Measurements from ENCODE around the gene SLC22A9.
"Not testable (repeated sequence)": the region's sequence is repeated elsewhere in the genome, so short reads cannot be mapped to it uniquely, and the experiment has no call there.

SLC22A9 gene

DNA sequence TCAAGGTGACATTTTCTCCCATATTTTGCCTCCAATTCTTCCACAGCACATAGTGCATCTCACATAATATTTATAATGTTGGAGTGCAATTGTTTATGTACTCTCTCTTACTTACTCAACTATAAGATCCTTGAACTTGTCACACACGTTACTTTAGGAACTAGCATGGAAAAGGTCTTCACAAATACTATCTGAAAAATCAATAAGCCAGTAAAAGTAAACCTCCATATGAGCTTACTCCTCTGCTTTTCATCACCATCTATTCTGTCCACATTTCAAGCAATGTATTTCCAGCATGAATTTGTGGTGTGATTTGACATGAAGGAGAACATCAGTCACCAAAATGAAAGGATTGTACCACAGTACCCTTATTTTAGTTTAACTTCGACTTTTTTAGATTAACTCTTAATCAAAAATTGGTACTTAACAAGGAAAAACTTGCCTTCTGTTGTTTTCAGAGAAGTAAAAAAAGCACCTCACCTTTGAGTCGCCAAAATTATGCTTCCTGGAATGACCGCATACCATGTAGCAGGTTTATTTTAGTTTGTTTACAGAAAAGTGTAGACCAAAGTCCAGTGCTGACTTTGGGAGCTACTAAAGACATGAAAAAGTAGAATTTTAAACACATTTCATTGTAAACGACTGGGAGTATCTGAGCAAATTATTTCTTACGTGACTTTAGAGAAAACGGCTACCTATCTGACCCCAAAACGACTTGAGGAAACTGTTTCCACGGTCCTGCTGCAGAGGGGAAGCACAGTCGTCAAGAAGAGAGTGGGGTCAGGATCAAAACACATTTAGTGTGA lies at the start of gene SLC22A9:
Gene SLC22A9 (plus strand): TSS at position 621 of the 806 bp plus-strand sequence. CDS start 272 bp downstream, outside the sequence.
- no peak for DNase-seq

DNA sequence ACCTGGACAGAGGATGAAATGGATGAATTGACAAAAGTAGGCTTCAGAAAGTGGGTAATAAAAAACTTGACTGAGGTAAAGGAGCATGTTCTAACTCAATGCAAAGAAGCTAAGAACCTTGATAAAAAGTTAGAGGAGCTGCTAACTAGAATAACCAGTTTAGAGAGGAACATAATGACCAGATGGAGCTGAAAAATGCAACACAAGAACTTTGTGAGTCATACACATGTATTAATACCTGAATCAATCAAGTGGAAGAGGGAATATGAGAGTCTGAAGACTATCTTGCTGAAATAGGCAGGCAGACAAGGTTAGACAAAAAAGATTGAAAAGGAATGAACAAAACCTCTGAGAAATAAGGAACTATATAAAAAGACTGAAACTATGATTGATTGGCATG lies 47.9 kb upstream of the SLC22A9 start:
- DNase-seq: no peak

DNA sequence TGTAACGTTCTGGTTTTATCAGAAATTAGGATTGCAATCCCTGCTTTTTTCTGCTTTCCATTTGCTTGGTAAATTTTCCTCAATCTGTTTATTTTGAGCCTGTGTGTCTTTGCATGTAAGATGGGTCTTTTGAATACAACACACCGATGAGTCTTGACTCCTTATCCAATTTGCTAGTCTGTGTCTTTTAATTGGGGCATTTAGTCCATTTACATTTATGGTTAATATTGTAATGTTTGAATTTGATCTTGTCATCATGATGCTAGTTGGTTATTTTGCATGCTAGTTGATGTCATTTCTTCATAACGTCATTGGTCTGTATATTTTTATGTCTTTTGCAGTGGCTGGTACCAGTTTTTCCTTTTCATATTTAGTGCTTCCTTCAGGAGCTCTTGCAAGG lies 34.5 kb upstream of the SLC22A9 start:
- not testable (repeated sequence) for DNase-seq

DNA sequence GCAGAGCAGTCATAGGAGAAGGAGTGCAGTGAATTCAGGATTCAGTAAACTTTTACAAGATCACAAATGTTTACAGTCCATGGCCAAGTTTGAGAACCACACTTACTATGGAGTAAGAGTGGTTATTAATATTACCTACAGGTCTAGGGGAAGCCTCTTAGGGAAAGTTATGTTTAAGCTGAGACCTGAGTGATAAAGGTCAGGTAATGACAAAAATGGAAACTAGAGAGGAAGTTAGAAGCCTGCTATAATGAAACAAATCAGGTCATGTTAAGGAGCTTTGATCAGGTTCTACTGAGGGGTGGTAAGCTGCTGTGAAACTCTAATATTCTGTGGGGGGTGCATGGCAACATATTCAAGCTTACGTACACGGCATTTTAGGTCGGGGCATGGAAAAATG lies 32.5 kb upstream of the SLC22A9 start:
- DNase-seq: no peak

DNA sequence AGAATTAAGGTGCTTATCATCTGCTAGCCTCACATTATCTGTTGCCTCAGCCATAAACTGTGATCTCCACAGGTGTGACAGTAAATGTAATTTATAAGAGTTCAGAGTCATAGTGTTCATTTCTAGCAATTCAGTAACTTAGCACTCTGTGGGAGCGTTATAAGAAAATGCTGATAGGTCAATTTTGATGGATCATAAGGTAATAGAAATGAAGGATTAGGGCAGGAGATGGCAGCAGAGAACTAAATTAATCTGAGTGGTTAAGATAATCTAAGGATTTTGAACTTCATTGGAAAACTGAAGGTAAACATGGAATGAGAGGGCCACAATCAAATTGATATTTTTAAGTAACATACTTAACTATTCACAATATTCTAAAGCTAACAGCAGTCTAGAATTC lies 26.5 kb upstream of the SLC22A9 start:
- DNase-seq: no peak

DNA sequence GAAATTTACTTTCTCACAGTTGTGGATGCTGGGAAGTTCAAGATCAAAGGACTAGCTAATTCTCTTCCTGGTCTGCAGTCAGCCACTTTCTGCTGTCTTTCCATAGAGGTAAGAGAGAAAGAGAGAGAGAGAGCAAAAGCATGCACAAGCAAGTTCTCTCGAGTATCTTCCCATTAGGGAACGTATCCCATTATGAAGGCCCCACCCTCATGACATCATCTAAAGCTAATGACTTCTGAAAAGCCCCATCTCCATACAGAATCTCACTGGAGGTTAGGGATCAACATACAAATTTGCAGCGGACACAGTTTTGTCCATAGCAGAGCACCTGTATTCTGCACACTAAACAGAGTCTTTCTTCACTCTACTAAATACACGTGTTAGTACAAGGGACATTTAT lies 17.4 kb upstream of the SLC22A9 start:
- DNase-seq: no peak

DNA sequence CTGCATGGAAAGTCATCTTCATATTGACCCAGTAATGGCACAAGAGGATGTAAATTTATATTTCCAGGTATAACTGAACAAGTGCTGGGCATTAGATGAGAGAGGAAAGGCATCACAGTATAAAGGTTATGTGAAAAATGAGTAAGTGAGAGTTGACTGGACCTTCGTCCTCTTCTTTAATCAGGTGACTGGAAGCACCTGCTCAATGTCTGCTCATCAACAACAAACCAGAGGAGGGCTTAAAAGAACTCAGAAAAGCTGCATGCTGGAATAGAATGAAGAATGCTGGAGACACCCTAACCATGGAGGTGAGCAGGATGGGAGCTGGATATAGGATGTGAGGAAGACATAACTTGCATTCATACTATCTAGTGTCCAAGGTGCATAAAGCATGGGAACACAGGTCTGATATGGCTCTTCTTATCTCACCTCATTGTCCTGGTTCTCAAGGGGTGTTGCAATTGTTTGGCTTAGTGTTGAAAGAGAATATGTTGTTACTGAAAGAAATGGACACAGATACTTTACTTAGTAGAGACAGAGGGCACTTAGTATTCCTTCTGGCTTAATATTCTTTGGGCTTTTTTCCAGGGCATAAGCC lies 7.3 kb upstream of the SLC22A9 start:
- DNase-seq: no peak

DNA sequence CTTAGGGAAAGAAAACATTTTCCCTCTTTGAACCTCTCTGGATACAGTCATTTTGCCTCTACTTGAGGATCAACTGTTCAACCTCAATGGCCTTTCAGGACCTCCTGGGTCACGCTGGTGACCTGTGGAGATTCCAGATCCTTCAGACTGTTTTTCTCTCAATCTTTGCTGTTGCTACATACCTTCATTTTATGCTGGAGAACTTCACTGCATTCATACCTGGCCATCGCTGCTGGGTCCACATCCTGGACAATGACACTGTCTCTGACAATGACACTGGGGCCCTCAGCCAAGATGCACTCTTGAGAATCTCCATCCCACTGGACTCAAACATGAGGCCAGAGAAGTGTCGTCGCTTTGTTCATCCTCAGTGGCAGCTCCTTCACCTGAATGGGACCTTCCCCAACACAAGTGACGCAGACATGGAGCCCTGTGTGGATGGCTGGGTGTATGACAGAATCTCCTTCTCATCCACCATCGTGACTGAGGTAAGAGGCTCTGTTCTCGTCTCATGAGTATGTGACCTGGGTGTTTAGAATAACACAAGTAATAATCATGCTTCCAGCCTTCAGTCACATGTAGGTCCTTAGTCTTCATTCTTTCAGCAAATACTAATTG lies 495 bp downstream of the SLC22A9 start:
- no peak for DNase-seq

DNA sequence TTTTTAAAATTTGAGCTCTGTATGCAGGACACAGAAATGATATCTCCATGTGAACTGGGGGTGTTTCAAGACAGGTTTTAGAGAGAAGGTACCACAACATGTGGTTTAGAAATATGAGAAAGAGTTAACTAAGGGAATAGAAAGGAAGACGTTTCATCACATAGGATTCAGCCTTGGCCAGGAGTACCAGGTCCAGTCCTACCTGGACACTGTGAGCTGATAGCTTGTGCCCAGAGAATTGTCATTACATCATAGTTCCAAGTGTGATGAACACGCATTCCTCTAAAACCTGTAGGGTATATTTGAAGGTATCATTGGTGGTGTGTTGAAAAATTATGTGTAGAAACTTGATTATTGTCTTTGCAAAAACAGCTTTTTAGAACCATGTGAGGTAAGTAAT lies 1.8 kb downstream of the SLC22A9 start:
- DNase-seq: no peak

DNA sequence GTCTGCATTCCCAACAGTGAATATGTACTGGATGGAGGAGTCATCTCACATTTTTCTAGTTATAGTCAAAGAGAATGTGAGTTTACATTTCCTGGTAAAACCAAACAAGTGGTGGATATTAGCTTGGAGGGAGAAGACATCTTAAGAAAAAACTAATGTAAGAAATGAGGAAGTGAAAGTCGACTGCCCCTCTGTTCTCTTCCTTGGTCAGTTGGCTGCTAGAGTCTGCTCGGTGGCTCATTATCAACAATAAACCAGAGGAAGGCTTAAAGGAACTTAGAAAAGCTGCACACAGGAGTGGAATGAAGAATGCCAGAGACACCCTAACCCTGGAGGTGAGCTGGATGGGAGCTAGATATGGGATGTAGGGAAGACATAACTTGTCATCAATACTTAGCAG lies 5.8 kb downstream of the SLC22A9 start:
- no peak for DNase-seq

DNA sequence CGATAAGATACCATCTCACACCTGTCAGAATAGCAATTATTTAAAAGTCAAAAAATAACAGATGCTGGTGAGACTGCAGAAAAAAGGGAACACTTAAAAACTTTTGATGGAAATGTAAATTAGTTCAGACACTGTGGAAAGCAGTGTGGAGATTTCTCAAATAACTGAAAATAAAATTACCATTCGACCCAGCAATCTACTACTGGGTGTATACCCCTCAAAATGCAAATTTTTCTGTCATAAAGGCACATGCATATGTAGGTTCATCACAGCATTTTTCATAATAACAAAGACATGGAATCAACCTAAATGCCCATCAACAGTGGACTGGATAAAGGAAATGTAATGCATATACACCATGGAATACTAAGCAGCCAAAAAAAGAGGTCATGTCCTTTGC lies 10.5 kb downstream of the SLC22A9 start:
- DNase-seq: no peak

DNA sequence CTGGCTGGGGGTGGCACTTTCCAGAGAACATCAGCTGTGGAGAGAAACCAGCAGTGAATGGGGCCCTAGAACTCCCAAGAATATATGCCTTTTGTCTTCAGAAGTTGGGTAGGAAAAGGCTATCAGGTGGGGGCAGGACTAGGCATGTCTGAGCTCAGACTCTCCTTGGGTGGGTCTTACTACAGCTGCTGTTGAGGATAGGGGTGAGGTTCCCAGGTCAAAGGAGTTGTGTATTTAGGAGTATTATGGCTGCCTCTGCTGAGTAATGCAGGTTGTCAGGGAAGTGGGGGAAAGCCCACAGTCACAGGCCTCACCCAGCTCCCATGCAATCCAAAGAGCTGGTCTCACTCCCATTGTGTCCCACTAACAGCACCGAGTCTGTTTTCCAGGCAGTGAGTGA lies 26.1 kb downstream of the SLC22A9 start:
- no peak for DNase-seq

DNA sequence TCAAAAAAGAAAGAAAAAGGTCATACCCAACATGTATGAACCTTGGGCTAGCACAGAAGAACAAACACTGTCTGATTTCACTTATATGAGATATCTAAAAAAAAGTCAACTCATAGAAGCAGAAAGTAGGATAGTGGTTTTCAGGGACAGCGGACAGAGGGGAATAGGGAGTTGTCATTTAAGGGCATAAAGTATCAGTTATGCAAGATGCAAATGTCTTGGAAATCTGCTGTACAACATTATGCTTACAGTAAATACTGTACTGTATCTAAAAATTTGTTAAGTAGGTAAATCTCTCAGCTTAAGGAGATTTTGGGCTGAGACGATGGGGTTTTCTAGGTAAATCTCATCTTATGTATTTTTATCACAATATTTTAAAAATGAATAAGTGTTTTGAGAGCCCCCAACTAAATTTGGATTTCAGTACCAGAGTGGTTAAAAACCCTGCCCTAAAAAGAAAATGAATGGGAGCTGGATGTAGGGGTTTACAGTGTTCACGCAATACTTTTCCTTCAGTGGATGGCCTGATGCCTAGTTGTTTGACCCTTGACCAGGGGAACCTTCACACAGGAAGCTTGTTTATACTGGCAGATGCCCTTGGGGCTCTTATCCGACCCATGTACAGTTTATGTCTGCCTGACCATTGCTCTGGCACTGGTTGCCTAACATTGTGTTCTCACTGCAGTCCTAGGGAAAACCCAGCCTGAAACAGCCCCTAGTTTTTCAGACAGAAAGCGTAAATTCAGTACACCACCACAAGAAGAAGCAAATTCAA lies 34.8 kb downstream of the SLC22A9 start:
- no peak for DNase-seq

DNA sequence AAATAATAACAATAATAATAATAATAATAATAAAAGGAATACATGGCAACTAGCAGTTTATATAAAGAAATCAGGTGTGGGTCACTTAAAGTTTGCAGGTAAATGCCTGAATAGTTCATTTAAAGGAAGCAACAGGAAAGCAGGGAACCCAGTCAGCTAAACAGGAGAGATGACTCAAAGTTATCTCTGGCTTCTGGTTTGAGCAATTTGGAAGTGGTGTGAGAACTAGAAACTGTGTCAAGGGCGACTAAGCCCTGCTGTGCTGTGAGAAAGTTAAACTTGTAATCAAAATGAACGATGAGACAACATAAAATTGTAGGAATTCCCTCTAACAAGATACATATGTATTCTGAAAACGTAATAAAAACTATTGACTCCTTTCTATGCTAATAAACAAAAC lies 35.5 kb downstream of the SLC22A9 start:
- DNase-seq: no peak

DNA sequence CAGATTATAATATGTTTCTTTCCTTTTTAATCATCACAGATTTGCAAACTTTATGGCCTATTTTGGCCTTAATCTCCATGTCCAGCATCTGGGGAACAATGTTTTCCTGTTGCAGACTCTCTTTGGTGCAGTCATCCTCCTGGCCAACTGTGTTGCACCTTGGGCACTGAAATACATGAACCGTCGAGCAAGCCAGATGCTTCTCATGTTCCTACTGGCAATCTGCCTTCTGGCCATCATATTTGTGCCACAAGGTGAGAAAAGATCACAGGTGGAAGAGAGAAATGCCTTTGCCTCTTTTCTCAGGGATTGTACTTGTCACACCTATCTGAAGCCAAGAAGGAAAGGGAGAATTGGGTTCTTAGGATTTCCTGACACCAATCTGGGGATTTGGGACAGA lies 36.9 kb downstream of the SLC22A9 start:
- DNase-seq: no peak

DNA sequence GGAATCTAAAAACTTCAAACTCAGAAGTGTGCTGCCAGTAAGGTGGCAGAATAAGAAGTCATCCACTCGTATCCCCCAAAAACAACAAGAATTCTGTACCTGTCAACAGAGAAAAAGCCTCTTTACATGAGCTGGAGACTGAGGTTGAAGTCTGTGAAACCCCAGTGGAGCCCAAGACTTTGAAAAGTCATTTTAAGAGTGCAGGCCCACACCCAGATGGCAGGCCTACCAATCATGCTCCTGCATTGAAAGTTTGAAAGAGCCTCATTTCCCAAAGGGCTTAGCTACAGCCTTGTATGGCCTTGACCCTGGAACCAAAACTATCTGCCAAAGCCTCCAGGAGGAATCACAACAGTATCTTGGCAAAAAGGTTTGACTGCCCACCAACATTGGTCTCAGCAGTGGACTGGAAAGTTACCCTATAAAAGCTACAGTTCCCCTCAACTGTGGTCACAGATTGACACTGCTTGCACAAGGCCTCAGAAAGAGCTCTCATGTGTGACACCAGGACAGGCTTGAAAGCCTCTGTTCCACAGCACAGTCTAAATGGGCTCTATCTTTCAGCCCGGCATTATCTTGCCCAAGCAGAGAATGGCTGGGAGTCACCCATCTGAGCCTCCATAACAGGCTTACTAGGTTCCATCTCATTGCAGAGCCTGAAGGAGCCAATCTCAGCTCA lies 47.7 kb downstream of the SLC22A9 start:
- no peak for DNase-seq

DNA sequence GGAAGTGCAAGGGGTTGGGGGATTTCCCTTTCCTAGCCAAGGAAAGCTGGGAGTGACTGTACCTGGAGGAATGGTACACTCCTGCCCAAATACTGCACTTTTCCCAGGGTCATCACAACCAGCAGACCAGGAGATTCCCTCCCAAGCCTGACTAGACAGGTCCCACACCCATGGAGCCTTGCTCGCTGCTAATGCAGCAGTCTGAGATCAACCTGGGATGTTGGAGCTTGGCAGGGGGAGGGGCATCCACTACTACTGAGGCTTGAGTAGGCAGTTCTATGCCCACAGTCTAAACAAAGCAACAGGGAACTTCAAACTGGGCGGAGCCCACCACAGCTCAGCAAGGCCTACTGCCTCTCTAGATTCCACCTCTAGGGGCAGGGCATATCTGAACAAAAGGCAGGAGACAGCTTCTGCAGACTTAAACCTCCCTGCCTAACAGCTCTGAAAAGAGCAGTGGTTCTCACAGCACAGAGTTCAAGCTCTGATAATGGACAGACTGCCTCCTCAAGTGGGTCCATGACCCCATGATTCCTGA lies 58.5 kb downstream of the SLC22A9 start:
- DNase-seq: no peak

DNA sequence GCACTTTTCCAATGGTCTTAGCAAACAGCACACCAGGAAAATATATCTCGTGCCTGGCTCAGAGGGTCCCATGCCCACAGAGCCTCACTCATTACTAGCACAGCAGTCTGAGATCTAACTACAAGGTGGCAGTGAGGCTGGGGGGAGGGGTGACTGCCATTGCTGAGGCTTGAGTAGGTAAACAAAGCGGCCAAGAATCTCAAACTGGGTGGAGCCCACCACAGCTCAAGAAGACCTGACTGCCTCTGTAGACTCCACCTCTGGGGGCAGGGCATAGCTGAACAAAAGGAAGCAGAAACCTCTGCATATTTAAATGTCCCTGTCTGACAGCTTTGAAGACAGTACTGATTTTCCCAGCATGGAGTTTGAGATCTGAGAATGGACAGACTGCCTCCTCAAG lies 61.1 kb downstream of the SLC22A9 start:
- not testable (repeated sequence) for DNase-seq

DNA sequence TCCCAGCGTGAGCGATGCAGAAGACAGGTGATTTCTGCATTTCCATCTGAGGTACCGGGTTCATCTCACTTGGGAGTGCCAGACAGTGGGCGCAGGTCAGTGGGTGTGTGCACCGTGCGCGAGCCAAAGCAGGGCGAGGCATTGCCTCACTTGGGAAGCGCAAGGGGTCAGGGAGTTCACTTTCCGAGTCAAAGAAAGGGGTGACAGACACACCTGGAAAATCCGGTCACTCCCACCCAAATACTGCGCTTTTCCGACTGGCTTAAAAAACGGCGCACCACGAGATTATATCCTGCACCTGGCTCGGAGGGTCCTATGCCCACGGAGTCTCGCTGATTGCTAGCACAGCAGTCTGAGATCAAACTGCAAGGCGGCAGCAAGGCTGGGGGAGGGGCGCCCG lies 65.8 kb downstream of the SLC22A9 start:
- DNase-seq: not testable (repeated sequence)

DNA sequence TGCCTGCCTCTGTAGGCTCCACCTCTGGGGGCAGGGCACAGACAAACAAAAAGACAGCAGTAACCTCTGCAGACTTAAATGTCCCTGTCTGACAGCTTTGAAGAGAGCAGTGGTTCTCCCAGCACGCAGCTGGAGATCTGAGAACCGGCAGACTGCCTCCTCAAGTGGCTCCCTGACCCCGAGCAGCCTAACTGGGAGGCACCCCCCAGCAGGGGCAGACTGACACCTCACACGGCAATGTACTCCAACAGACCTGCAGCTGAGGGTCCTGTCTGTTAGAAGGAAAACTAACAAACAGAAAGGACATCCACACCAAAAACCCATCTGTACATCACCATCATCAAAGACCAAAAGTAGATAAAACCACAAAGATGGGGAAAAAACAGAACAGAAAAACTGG lies 66.2 kb downstream of the SLC22A9 start:
- DNase-seq: not testable (repeated sequence)

DNA sequence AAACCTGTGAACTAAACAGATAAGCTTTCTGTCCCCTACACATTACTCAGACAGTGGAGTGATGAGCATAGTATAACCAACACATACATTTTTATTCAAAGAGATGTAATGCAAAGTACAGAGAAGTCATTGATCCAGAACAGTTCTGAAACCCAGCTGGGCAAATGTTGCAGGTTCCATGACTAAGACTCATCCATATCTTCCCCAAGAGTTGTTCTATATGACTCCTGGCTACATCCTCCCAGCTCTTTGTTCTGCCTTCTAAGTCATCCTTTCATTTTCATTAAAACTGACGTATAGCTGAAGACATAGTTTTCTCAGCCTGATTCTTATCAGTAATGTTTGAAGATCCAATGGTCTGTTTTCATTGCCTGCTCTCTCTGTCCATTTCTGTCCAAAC lies 74.1 kb downstream of the SLC22A9 start:
- no peak for DNase-seq

DNA sequence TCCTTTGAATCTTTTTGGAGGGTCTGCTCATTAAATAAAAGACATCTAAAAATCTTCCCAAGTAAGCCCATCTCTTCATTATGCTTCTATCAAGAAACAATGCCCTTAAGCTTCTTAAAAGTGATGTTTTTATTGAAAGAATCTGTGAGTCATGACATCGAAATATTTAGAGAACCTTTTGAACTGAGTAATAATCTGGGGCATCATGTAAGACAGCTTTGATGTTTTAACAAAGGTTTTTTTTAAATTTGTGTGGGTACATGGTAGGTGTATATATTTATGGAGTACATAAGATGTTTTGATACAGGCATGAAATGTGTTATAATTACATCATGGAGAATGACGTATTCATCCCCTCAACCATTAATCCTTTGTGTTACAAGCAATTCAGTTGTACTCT lies 74.6 kb downstream of the SLC22A9 start:
- no peak for DNase-seq

DNA sequence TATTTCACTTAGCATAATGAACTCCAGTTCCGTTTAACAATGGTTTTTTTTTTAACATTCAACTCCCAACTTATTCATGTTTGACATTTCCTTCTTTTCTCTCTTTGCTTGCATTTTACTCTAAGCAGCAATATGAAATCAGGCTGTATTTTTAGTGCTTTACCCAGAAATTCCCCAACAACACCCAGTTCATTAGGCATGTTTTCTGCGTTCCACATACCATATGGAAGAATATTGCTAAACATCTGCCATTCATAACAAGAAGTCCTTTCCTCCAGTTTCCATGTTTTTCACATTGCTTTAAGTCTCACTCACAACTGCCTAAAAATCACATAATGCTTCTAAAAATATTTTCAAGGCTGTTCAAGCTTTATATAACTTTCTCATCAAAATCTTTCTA lies 75.5 kb downstream of the SLC22A9 start:
- DNase-seq: no peak
